GM12878 (cell line): Measurements from ENCODE around the gene CA11. TPM values are rescaled to one million over a fixed set of nuclear protein-coding genes. Genes with fewer than 3 reads are reported as not detected.

ENCODE experiments used
- CEBPZ ChIP-seq: fragments of 150-350 bp; IDR thresholded peaks from 2 replicates; pipeline ENCODE4 v1.6.1; 2016; ENCODE audit warnings: low read depth, low read length
- CTCF ChIP-seq, 3 experiments: IDR thresholded peaks in 2 of 3; conservative IDR thresholded peaks in 1 of 3; 2 replicates each; pipeline ENCODE4 v1.5.1; 2011; ENCODE audit warnings: low read depth in 3 of 3, low read length in 3 of 3, mild to moderate bottlenecking in 3 of 3, control low read depth in 2 of 3, moderate library complexity in 2 of 3, inconsistent platforms in 1 of 3, mixed read lengths in 1 of 3; ENCODE audit not compliant: control insufficient read depth in 2 of 3, insufficient read depth in 1 of 3; ENCODE audit errors: extremely low read depth in 1 of 3
- E2F8 ChIP-seq: fragments of 450-650 bp; IDR thresholded peaks from 2 replicates; pipeline ENCODE4 v1.6.1; 2018; ENCODE audit warnings: mild to moderate bottlenecking, low read depth, moderate library complexity; ENCODE audit not compliant: partially characterized antibody
- GATAD2B ChIP-seq: fragments of 450-650 bp; conservative IDR thresholded peaks from 2 replicates; pipeline ENCODE4 v1.6.1; 2017; ENCODE audit warnings: low read depth, mild to moderate bottlenecking, moderate library complexity
- HCFC1 ChIP-seq: fragments of 150-350 bp; IDR thresholded peaks from 2 replicates; pipeline ENCODE4 v1.6.1; 2014; ENCODE audit warnings: low read length
- HDAC2 ChIP-seq: fragments of 200-600 bp; sonication (generic); IDR thresholded peaks from 2 replicates; pipeline ENCODE4 v1.6.1; 2017
- IKZF1 ChIP-seq: fragments of 450-650 bp; conservative IDR thresholded peaks from 2 replicates; pipeline ENCODE4 v1.6.1; 2017; ENCODE audit warnings: antibody characterized with exemption, mild to moderate bottlenecking
- MEF2A ChIP-seq: IDR thresholded peaks from 2 replicates; pipeline ENCODE4 v1.6.1; 2011; ENCODE audit warnings: low read depth, mild to moderate bottlenecking, low read length, moderate library complexity; ENCODE audit not compliant: insufficient read depth
- MEF2B ChIP-seq: fragments of 450-650 bp; IDR thresholded peaks from 2 replicates; pipeline ENCODE4 v1.6.1; 2018; ENCODE audit warnings: mild to moderate bottlenecking, moderate library complexity; ENCODE audit not compliant: partially characterized antibody, poor library complexity, severe bottlenecking
- NR2C2 ChIP-seq: IDR thresholded peaks from 2 replicates; pipeline ENCODE4 v1.6.1; 2011; ENCODE audit warnings: borderline replicate concordance, low read depth; ENCODE audit not compliant: control insufficient read depth, insufficient read length
- NR2F1 ChIP-seq: fragments of 450-650 bp; conservative IDR thresholded peaks from 2 replicates; pipeline ENCODE4 v1.6.1; 2017; ENCODE audit warnings: mild to moderate bottlenecking
- PAX8 ChIP-seq: fragments of 450-650 bp; IDR thresholded peaks from 2 replicates; pipeline ENCODE4 v1.6.1; 2017; ENCODE audit warnings: mild to moderate bottlenecking, moderate library complexity
- PKNOX1 ChIP-seq: fragments of 450-650 bp; IDR thresholded peaks from 2 replicates; pipeline ENCODE4 v1.6.1; 2016; ENCODE audit warnings: mild to moderate bottlenecking
- USF2 ChIP-seq: IDR thresholded peaks from 2 replicates; pipeline ENCODE4 v1.6.1; 2011; ENCODE audit warnings: low read depth, low read length, improper control_type of control experiment, borderline replicate concordance
- ZNF207 ChIP-seq: fragments of 450-650 bp; IDR thresholded peaks from 2 replicates; pipeline ENCODE4 v1.6.1; 2014; ENCODE audit warnings: antibody characterized with exemption, mild to moderate bottlenecking, borderline replicate concordance
- polyA plus RNA-seq, 11 experiments: library from polyadenylated mRNA; depleted of rRNA in 4 of 11; unstranded in 6 of 11; stranded (reverse) in 5 of 11; fragments of >200 nt; fragmentation: Nextera tagmentation in 4 of 11; fragmentation: Illumina TruSeq in 1 of 11; extraction: Ambion mirVana in 4 of 11; extraction: Trizol in 1 of 11; gene quantifications; 1 replicate in 1 of 11; 2 replicates in 10 of 11; pipeline versions ENCODE4 v1.2.1 to v1.2.3, GENCODE V29; 2011 to 2016; ENCODE audit warnings: inconsistent platforms in 2 of 11, missing spikeins in 2 of 11, low read depth in 1 of 11
- total RNA-seq, 4 experiments: library from RNA; depleted of rRNA in 3 of 4; stranded (reverse); fragments of >200 nt in 3 of 4; fragmentation: Illumina TruSeq in 1 of 4; extraction: Trizol in 1 of 4; gene quantifications; 2 replicates each; pipeline versions ENCODE4 v1.2.1 to v1.2.3, GENCODE V29; 2013 to 2021

Gene CA11
- total and polyA plus RNA-seq, 10 of the 15 experiments (the other 5 are each of a cell fraction or from before 2014, with no cell fraction given), result 1.7 to 7.5 (median 2.4) TPM

GRCh38 chr19:48633148-48634035, 12.6 kb downstream of the CA11 start (continued):
- TF ChIP-seq CEBPZ, result no peak
- TF ChIP-seq HCFC1, result no peak
- TF ChIP-seq MEF2B, result peak; percentile 48
- no peak for TF ChIP-seq USF2
- peak; percentile 61 for TF ChIP-seq NR2C2
- no peak for TF ChIP-seq E2F8
- TF ChIP-seq PKNOX1, result no peak
- no peak for TF ChIP-seq HDAC2
- no peak for TF ChIP-seq CTCF (IDR thresholded peaks at IDR 0.05 in 2 of 3, conservative IDR thresholded peaks at IDR 0.05 in 1 of 3; ENCODE audit: control insufficient read depth in 2 of 3, extremely low read depth in 1 of 3, insufficient read depth in 1 of 3, low read depth in 3 of 3, low read length in 3 of 3)
- no peak for TF ChIP-seq GATAD2B
- TF ChIP-seq PAX8, result no peak
- TF ChIP-seq MEF2A, result no peak
- peak; percentile 98 for TF ChIP-seq NR2F1
- no peak for TF ChIP-seq ZNF207
- peak; percentile 41; the same call in 1 of the 2 replicates for TF ChIP-seq IKZF1
